Transverse colon (tissue), 4 donors: ENCODE data around the gene MAPK8IP3. TPM values are rescaled to one million over a fixed set of nuclear protein-coding genes. Genes with fewer than 3 reads are reported as not detected.
"Not testable (repeated sequence)": the region's sequence is repeated elsewhere in the genome, so short reads cannot be mapped to it uniquely, and the experiment has no call there.

ENCODE experiments used
- DNase-seq: peaks from one replicate; pipeline ENCODE4 v3.0.0-alpha.2; 2019
- H3K27ac ChIP-seq, 4 donors: fragments of 200-600 bp; sonication (generic); 2 replicates each; pipeline ENCODE4 v1.5.1; 2016 to 2018; ENCODE audit warnings: inconsistent platforms in 4 of 4
- H3K27me3 ChIP-seq: fragments of 200-600 bp; sonication (generic); 2 replicates; pipeline ENCODE4 v1.5.1; 2017; ENCODE audit warnings: inconsistent platforms
- H3K36me3 ChIP-seq, 4 donors: fragments of 200-600 bp; sonication (generic); 2 replicates each; pipeline ENCODE4 v1.5.1; 2017 to 2019; ENCODE audit warnings: inconsistent platforms in 4 of 4
- H3K4me1 ChIP-seq, 4 donors: fragments of 200-600 bp; sonication (generic); 2 replicates each; pipeline ENCODE4 v1.5.1; 2017 to 2020; ENCODE audit warnings: inconsistent platforms in 4 of 4
- H3K4me3 ChIP-seq, 4 donors: fragments of 200-600 bp; sonication (generic); 1 replicate in 1 of 4; 2 replicates in 3 of 4; pipeline versions ENCODE4 v1.5.1 to v1.6.1; 2017 to 2019; ENCODE audit warnings: inconsistent platforms in 4 of 4
- H3K9me3 ChIP-seq, 2 donors: fragments of 200-600 bp; sonication (generic); 2 replicates each; pipeline ENCODE4 v1.5.1; 2017 to 2019; ENCODE audit warnings: inconsistent platforms in 2 of 2
- CTCF ChIP-seq, 5 experiments: fragments of 200-600 bp in 3 of 5; fragments of 450-650 bp in 2 of 5; sonication (generic) in 3 of 5; IDR thresholded peaks; 1 replicate in 2 of 5; 2 replicates in 3 of 5; pipeline ENCODE4 v1.5.1; 2016 to 2017; ENCODE audit warnings: antibody characterized with exemption in 5 of 5, inconsistent platforms in 3 of 5, mild to moderate bottlenecking in 2 of 5, moderate library complexity in 1 of 5
- EP300 ChIP-seq: sonication (generic); formaldehyde crosslinking; IDR thresholded peaks from one replicate; pipeline ENCODE4 v1.6.1; 2017; ENCODE audit warnings: antibody characterized with exemption, low read depth
- POLR2A ChIP-seq: fragments of 450-650 bp; IDR thresholded peaks from one replicate; pipeline ENCODE4 v1.6.1; 2016; ENCODE audit warnings: antibody characterized with exemption, mild to moderate bottlenecking, moderate library complexity
- POLR2AphosphoS5 ChIP-seq, 3 donors: sonication (generic); formaldehyde crosslinking; IDR thresholded peaks; one replicate each; pipeline ENCODE4 v1.6.1; 2016; ENCODE audit warnings: antibody characterized with exemption in 3 of 3
- WGBS, 2 donors: methylation state at CpG; one replicate each; pipeline ENCODE4 v1.1.5; 2018; ENCODE audit warnings: low coverage in 1 of 2; 5-methylcytosine and 5-hydroxymethylcytosine counted together
- in situ Hi-C, 4 donors: fragments of 200-750 bp; cut with MboI; loops; one replicate each; pipeline versions ENCODE4 v1.15.0 to v1.15.1; 2017; ENCODE audit warnings: low sequenced_read_pairs in 3 of 4, low pct_ligation_motif_present in 1 of 4, low pct_unique_long_range_greater_than_20kb in 1 of 4
- intact Hi-C: fragments of 100-400 bp; cut with DNase I; formaldehyde crosslinking; loops from one replicate; pipeline ENCODE4 v1.15.1; 2023; ENCODE audit warnings: low total_unique reads
- total RNA-seq, 4 donors: library from RNA; depleted of rRNA; stranded (reverse); fragments of >200 nt; gene quantifications; one replicate each; pipeline ENCODE4 v1.1.0, GENCODE V29; 2016

Gene MAPK8IP3
- total RNA-seq, 4 donors from 2014 or later = 74.0 to 250 (median 138) TPM

GRCh38 chr16:1701216-1701878 is 4.6 kb upstream of the MAPK8IP3 start:
- no peak for DNase-seq
- intact Hi-C loops = no loop called here
- Histone ChIP-seq H3K4me3 (no peak overlapping the region), H3K36me3 (peaks cover 0 to 16% (median 0%) of the 10 kb centered on the region in 4 donors), H3K9me3 (no peaks in the 10 kb centered on the region), H3K4me1 (peaks cover 0 to 8% (median 7%) of the 10 kb centered on the region in 4 donors), H3K27ac (no peak overlapping the region), H3K27me3 (no peaks in the 10 kb centered on the region)
- in situ Hi-C loops = no loop called here
- WGBS, 2 donors = 84 to 87% methylated on average over 3 to 6 of the region's 6 CpGs
- TF ChIP-seq POLR2AphosphoS5 (IDR thresholded peaks at IDR 0.05) (no peak), CTCF (IDR thresholded peaks at IDR 0.05) (no peak), EP300 (no peak), POLR2A (no peak)

- Histone ChIP-seq H3K4me1 (peaks cover 12 to 34% (median 23%) of the 10 kb centered on the region in 4 donors), H3K4me3 (peak overlapping the region; percentile 67 to 91 (median 77)), H3K27ac (peak overlapping the region; percentile 94 to 99 (median 95))
- in situ Hi-C loops, intact Hi-C loops, H3K9me3 ChIP-seq, H3K36me3 ChIP-seq, H3K27me3 ChIP-seq: not testable (repeated sequence)
- WGBS, 2 donors = 0 to 1% methylated on average over 8 to 16 of the region's 16 CpGs
- peak; percentile 16 for DNase-seq
Measured at GRCh38 chr16:1705324-1705687, 689 bp upstream of the MAPK8IP3 start.

- WGBS, 2 donors = 1% methylated on average over 22 of the region's 62 CpGs; no CpG with 5 or more reads in 1 of the 2 donors
- Histone ChIP-seq H3K9me3 (no peaks in the 10 kb centered on the region), H3K27ac (peak overlapping the region; percentile 94 to 99 (median 95)), H3K4me3 (peak overlapping the region; percentile 72 to 92 (median 86)), H3K27me3 (no peaks in the 10 kb centered on the region), H3K4me1 (peaks cover 12 to 34% (median 23%) of the 10 kb centered on the region in 4 donors), H3K36me3 (peaks cover 0 to 4% (median 0%) of the 10 kb centered on the region in 4 donors)
- no peak for TF ChIP-seq POLR2A
- no peak for TF ChIP-seq CTCF (IDR thresholded peaks at IDR 0.05)
- no peak for TF ChIP-seq EP300
- TF ChIP-seq POLR2AphosphoS5 (IDR thresholded peaks at IDR 0.05) = no peak
- in situ Hi-C loops (no loop called here), intact Hi-C loops (no loop called here)
- DNase-seq = no peak
Measured at GRCh38 chr16:1706386-1707192, 594 bp downstream of the MAPK8IP3 start.

GRCh38 chr16:1707193-1707790 is 1.3 kb downstream of the MAPK8IP3 start:
- Histone ChIP-seq H3K27ac (peak overlapping the region; percentile 94 to 99 (median 95)), H3K9me3 (no peaks in the 10 kb centered on the region), H3K36me3 (peaks cover 0 to under 1% (median 0%) of the 10 kb centered on the region in 4 donors), H3K27me3 (no peaks in the 10 kb centered on the region), H3K4me3 (peak overlapping the region; percentile 72 to 92 (median 86)), H3K4me1 (peaks cover 12 to 34% (median 23%) of the 10 kb centered on the region in 4 donors)
- WGBS, 2 donors = 17 to 27% methylated on average over 3 to 16 of the region's 16 CpGs
- intact Hi-C loops (no loop called here), in situ Hi-C loops (no loop called here)
- TF ChIP-seq EP300 (no peak), POLR2A (no peak), CTCF (IDR thresholded peaks at IDR 0.05) (no peak), POLR2AphosphoS5 (IDR thresholded peaks at IDR 0.05) (no peak)
- no peak for DNase-seq
